Testis (tissue), 3 donors: ENCODE data around the gene CTPS1. TPM values are rescaled to one million over a fixed set of nuclear protein-coding genes. Genes with fewer than 3 reads are reported as not detected.

Source experiments
- DNase-seq: peaks from one replicate; pipeline ENCODE4 v3.0.0-alpha.2; 2019
- H3K27ac ChIP-seq, 2 donors: fragments of 200-600 bp; sonication (generic); one replicate each; pipeline ENCODE4 v1.5.1; 2019
- H3K27me3 ChIP-seq: fragments of 200-600 bp; sonication (generic); one replicate; pipeline ENCODE4 v1.5.1; 2019
- H3K36me3 ChIP-seq: fragments of 200-600 bp; sonication (generic); one replicate; pipeline ENCODE4 v1.5.1; 2017; ENCODE audit warnings: low read depth; ENCODE audit errors: missing control alignments
- H3K4me1 ChIP-seq: fragments of 200-600 bp; sonication (generic); one replicate; pipeline ENCODE4 v1.5.1; 2019
- H3K4me3 ChIP-seq, 2 donors: fragments of 200-600 bp; sonication (generic); one replicate each; pipeline ENCODE4 v1.5.1; 2017 to 2019
- H3K9me3 ChIP-seq: fragments of 200-600 bp; sonication (generic); one replicate; pipeline ENCODE4 v1.5.1; 2017
- CTCF ChIP-seq, 3 experiments: fragments of 450-650 bp in 2 of 3; fragments of 200-600 bp in 1 of 3; sonication (generic) in 1 of 3; IDR thresholded peaks; one replicate each; pipeline ENCODE4 v1.5.1; 2016 to 2019; ENCODE audit warnings: antibody characterized with exemption in 3 of 3, mild to moderate bottlenecking in 2 of 3, moderate library complexity in 1 of 3
- POLR2A ChIP-seq: fragments of 450-650 bp; IDR thresholded peaks from one replicate; pipeline ENCODE4 v1.6.1; 2017; ENCODE audit warnings: antibody characterized with exemption, mild to moderate bottlenecking, moderate library complexity
- WGBS, 2 donors: methylation state at CpG; one replicate each; pipeline ENCODE4 v1.1.5; 2018; 5-methylcytosine and 5-hydroxymethylcytosine counted together
- intact Hi-C: fragments of 100-400 bp; cut with DNase I; formaldehyde crosslinking; loops from one replicate; pipeline ENCODE4 v1.15.1; 2023; ENCODE audit warnings: low total_unique reads
- polyA plus RNA-seq: library from polyadenylated mRNA; stranded (reverse); fragments of 350-450 nt; fragmentation: Illumina TruSeq; extraction: RNeasy Lipid Tissue Mini Kit (QIAGEN cat#74804); gene quantifications from one replicate; pipeline ENCODE4 v1.2.3, GENCODE V29; 2014; ENCODE audit warnings: low read depth, low replicate concordance; ENCODE audit not compliant: insufficient read depth
- total RNA-seq, 2 donors: library from RNA; depleted of rRNA; stranded (reverse); fragments of >200 nt; gene quantifications; one replicate each; pipeline ENCODE4 v1.2.3, GENCODE V29; 2016

Gene CTPS1
- total and polyA plus RNA-seq, 3 donors from 2014 or later: 41.2 to 66.1 (median 55.9) TPM

GRCh38 chr1:41014871-41015270, 35.4 kb downstream of the CTPS1 start:
- intact Hi-C loops: no loop called here
- H3K9me3 ChIP-seq: no peaks in the 10 kb centered on the region
- DNase-seq: no peak
- TF ChIP-seq CTCF (IDR thresholded peaks at IDR 0.05) (no peak), POLR2A (no peak)
- H3K27ac ChIP-seq: no peak overlapping the region
- 77 to 78% methylated on average over 8 of the region's 8 CpGs for WGBS, 2 donors
- no peaks in the 10 kb centered on the region for H3K27me3 ChIP-seq
- H3K4me3 ChIP-seq: no peak overlapping the region
- no peaks in the 10 kb centered on the region for H3K36me3 ChIP-seq
- H3K4me1 ChIP-seq: no peaks in the 10 kb centered on the region

DNA sequence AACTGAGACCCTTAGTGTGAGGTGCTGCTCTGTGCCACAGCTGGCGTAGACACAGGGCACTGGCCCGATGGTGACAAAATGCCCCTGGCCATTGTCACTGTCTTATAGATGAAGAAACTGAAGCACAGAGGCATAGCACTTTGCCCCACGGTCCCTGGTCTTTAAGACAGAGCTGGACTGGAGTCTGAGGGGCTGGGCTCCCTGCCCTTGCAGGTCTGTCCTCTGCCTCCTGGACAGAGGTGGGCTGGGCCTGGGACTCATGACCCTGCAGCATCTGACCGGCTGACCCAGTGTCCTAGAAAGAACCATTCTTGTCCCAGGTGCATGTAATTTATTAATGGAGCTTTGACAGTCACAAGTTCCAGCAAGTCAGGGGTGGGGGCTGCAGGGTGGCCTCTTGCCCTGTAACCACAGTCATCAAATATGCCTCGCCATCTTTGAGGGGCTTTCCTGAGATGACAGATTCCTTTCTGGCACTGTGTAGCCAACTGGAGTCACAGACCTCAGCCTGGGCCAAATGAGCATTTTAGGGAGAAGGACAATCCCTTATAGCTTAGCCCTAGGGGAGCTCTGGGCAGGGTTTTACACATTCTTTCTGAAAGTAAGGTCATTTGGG, 35.9 kb downstream of the CTPS1 start:
- intact Hi-C loops: no loop called here
- Histone ChIP-seq H3K27ac (no peak overlapping the region), H3K36me3 (no peaks in the 10 kb centered on the region), H3K27me3 (no peaks in the 10 kb centered on the region), H3K4me1 (no peaks in the 10 kb centered on the region), H3K9me3 (no peaks in the 10 kb centered on the region), H3K4me3 (no peak overlapping the region)
- TF ChIP-seq POLR2A: no peak
- no peak for TF ChIP-seq CTCF (IDR thresholded peaks at IDR 0.05)
- 75 to 82% methylated on average over 5 of the region's 5 CpGs for WGBS, 2 donors
- DNase-seq: no peak

DNA sequence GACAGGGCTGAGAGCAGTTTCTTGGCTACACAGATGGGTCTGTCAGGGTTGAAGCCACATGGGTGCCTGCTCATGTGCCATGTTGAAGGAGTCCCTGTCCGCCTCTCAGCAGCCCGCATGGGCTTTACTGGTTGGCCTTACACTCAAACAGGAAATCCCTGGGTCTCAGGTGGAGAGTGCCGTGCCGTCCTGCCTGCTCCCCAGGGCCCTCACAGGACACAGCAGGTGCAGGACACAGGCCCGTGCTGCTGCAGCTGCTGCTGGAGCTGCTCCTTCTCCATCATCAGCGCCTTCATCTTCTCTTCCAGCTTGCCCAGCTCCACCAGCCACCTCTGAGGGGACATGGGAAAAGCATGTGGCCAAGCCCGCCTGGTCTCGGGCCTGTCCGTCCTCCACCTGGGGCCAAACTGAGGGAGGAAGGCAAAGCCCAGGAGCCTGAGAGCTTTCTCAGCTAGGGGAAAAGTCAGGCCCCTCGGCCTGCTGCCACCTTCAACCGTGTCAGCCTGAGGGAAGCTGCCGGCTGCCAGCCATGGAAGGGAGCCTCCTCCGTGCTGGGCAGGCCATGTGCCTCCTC, 36.5 kb downstream of the CTPS1 start:
- Histone ChIP-seq H3K4me1 (no peaks in the 10 kb centered on the region), H3K27ac (no peak overlapping the region), H3K4me3 (no peak overlapping the region), H3K9me3 (no peaks in the 10 kb centered on the region), H3K36me3 (no peaks in the 10 kb centered on the region), H3K27me3 (no peaks in the 10 kb centered on the region)
- 90 to 92% methylated on average over 12 to 13 of the region's 13 CpGs for WGBS, 2 donors
- intact Hi-C loops: no loop called here
- DNase-seq: no peak
- TF ChIP-seq CTCF (IDR thresholded peaks at IDR 0.05) (no peak), POLR2A (no peak)

- intact Hi-C loops: no loop called here
- Histone ChIP-seq H3K27ac (no peak overlapping the region), H3K36me3 (no peaks in the 10 kb centered on the region), H3K27me3 (no peaks in the 10 kb centered on the region), H3K4me3 (no peak overlapping the region), H3K9me3 (no peaks in the 10 kb centered on the region), H3K4me1 (peaks cover 5% of the 10 kb centered on the region)
- no peak for TF ChIP-seq POLR2A
- 97% methylated on average over 22 to 44 of the region's 44 CpGs for WGBS, 2 donors
- DNase-seq: no peak
These were observed 37.9 kb downstream of the CTPS1 start for GRCh38 chr1:41017141-41018017.

DNA sequence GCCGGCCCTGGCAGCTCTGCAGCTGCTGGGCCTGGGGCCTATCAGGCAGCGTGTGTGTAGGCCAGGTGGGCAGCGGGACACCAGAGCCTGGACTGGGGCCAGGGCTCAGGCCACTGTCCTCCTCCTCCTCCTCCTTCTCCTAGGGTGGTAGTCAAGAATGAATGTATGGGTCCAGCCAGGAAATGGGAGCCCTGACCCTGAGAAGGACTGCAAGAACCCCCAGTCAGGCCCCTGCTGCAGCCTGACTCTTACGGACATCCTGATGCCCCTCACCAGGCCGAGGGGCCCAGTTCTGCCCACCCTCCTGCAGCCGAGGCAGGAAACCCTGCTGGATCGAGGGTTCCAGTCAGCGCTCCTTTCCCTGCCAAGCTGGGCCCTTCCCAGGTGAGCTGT, 38.5 kb downstream of the CTPS1 start:
- no peak for DNase-seq
- Histone ChIP-seq H3K4me3 (no peak overlapping the region), H3K9me3 (no peaks in the 10 kb centered on the region), H3K27ac (no peak overlapping the region), H3K36me3 (no peaks in the 10 kb centered on the region), H3K27me3 (no peaks in the 10 kb centered on the region), H3K4me1 (peaks cover 5% of the 10 kb centered on the region)
- WGBS, 2 donors: 94 to 100% methylated on average over 3 to 8 of the region's 8 CpGs
- no peak for TF ChIP-seq CTCF (IDR thresholded peaks at IDR 0.05)
- no peak for TF ChIP-seq POLR2A
- intact Hi-C loops: no loop called here
